Progenitor cell of endocrine pancreas (in vitro differentiated cells): ENCODE results near the gene GBA3. TPM values are rescaled to one million over a fixed set of nuclear protein-coding genes. Genes with fewer than 3 reads are reported as not detected.

Experiments
- DNase-seq: peaks from one replicate; pipeline ENCODE4 v3.0.0; 2021; ENCODE audit warnings: low spot score; ENCODE audit not compliant: unreplicated experiment
- H3K27ac Mint-ChIP-seq: 2 replicates; pipeline ENCODE4 v1.8.0; 2021; ENCODE audit warnings: mild to moderate bottlenecking, moderate library complexity, mixed read lengths
- H3K27me3 Mint-ChIP-seq: 2 replicates; pipeline ENCODE4 v1.8.0; 2021; ENCODE audit warnings: mixed read lengths
- H3K36me3 Mint-ChIP-seq: 2 replicates; pipeline ENCODE4 v1.8.0; 2022; ENCODE audit warnings: mixed read lengths; ENCODE audit not compliant: insufficient read depth
- H3K4me1 Mint-ChIP-seq: 2 replicates; pipeline ENCODE4 v1.8.0; 2021; ENCODE audit warnings: low read depth, mixed read lengths
- H3K4me3 Mint-ChIP-seq: 2 replicates; pipeline ENCODE4 v1.8.0; 2021; ENCODE audit warnings: low read depth, mild to moderate bottlenecking, moderate library complexity, mixed read lengths
- H3K9me3 Mint-ChIP-seq: 2 replicates; pipeline ENCODE4 v1.8.0; 2021; ENCODE audit warnings: low read depth, mixed read lengths
- total RNA-seq: library from RNA; stranded (reverse); gene quantifications from 2 replicates; pipeline ENCODE4 v1.2.1, GENCODE V29; 2021
- TF ChIP-seq, protein P1 (sequence below): fragments of 200-600 bp; sonication (generic); IDR thresholded peaks from one replicate; pipeline ENCODE4 v1.5.0; 2021; ENCODE audit warnings: antibody characterized with exemption, mild to moderate bottlenecking; ENCODE audit not compliant: unreplicated experiment

Gene GBA3
- total RNA-seq, 1 donor from 2014 or later = 0.29 TPM

DNA sequence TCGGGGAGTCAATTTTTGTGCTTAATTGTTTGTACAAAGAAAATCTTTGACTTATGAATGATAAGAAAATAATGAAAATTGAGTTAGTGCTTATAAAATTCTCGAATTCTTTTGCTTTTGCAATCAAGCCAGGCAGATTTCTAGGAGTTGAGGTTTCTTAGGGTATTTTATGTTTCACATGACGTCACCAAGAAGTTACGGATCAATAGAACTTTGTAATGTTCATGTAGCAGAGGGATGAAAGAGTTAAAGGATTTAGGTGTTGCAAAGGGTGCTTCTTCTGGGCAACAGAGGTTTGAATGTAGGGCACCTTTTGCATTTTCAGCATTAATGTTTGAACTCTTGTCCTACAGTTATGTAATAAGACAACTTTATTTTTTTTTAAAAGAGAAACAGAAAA, 19.4 kb downstream of the GBA3 start:
- H3K27me3 Mint-ChIP-seq = no peaks in the 10 kb centered on the region
- no peak for DNase-seq
- no peak overlapping the region for H3K27ac Mint-ChIP-seq
- no peaks in the 10 kb centered on the region for H3K9me3 Mint-ChIP-seq
- no peak overlapping the region for H3K4me3 Mint-ChIP-seq
- peaks cover 2% of the 10 kb centered on the region for H3K4me1 Mint-ChIP-seq
- no peaks in the 10 kb centered on the region for H3K36me3 Mint-ChIP-seq
- TF ChIP-seq, protein P1, sequence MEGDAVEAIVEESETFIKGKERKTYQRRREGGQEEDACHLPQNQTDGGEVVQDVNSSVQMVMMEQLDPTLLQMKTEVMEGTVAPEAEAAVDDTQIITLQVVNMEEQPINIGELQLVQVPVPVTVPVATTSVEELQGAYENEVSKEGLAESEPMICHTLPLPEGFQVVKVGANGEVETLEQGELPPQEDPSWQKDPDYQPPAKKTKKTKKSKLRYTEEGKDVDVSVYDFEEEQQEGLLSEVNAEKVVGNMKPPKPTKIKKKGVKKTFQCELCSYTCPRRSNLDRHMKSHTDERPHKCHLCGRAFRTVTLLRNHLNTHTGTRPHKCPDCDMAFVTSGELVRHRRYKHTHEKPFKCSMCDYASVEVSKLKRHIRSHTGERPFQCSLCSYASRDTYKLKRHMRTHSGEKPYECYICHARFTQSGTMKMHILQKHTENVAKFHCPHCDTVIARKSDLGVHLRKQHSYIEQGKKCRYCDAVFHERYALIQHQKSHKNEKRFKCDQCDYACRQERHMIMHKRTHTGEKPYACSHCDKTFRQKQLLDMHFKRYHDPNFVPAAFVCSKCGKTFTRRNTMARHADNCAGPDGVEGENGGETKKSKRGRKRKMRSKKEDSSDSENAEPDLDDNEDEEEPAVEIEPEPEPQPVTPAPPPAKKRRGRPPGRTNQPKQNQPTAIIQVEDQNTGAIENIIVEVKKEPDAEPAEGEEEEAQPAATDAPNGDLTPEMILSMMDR = no peak

DNA sequence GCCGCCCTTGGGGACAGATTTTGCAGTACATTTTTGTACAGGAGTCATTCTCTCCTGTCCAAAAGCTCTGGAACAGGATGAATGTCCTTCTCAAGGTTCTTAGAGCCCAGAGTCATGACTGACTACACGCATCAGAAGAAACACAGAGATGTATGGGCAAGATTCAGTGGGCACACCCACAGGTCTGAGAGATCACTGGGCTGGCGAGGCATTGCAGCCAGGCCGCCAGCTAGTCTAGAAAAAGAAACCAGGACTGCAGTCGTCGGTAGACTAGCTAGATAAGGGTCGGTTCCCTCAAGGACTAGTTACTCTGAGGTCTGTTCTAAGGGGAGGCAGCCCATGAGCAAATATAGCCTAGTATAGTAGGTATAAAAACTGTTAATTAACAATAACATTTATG, 19.8 kb downstream of the GBA3 start:
- no peak overlapping the region for H3K27ac Mint-ChIP-seq
- H3K4me3 Mint-ChIP-seq = no peak overlapping the region
- no peak for DNase-seq
- H3K4me1 Mint-ChIP-seq = peaks cover 2% of the 10 kb centered on the region
- no peaks in the 10 kb centered on the region for H3K9me3 Mint-ChIP-seq
- H3K36me3 Mint-ChIP-seq = no peaks in the 10 kb centered on the region
- TF ChIP-seq, protein P1 = no peak
- H3K27me3 Mint-ChIP-seq = no peaks in the 10 kb centered on the region

DNA sequence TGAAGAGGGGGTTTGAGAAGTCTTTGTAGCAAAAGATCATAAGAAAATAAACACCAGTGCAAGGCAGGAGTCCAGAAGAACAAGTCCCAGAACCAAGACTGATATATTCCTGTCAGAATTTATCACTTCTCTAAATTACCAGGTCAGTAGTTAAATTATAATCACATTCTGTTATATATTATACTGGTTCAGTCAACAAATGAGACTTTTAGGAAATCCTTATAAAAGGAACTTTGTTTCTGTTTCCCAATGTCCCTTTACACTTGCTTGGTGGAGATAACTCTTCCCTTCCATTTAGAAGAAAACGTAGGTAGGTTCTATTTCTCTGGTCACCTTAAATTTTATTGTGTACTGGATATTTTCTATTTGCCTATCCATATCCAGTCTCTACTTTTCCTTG, 21.1 kb downstream of the GBA3 start:
- H3K27me3 Mint-ChIP-seq = no peaks in the 10 kb centered on the region

DNA sequence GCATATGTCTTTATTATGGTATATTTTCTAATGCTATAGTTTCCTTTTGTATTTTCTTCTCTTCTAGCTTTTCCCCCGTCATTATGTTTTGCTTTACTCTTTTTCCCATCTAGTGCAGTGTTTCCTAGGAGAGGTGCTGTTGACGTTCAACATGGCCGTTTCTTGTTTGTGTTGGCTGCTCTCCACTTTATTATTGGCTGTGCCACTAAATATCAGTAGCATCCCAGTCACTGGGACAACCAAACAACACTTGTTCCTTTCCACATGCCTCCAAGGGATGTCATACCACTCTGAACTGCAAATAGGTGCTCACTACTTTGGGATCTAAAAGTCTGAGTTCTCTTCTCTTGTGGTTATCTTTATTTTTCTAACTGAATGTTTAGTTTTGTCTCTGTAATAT, 26.5 kb downstream of the GBA3 start:
- H3K4me1 Mint-ChIP-seq = peaks cover 2% of the 10 kb centered on the region
- H3K9me3 Mint-ChIP-seq = peaks cover 3% of the 10 kb centered on the region
- DNase-seq = no peak
- H3K27ac Mint-ChIP-seq = no peak overlapping the region
- H3K36me3 Mint-ChIP-seq = no peaks in the 10 kb centered on the region
- H3K4me3 Mint-ChIP-seq = no peak overlapping the region
- TF ChIP-seq, protein P1 = no peak
- no peaks in the 10 kb centered on the region for H3K27me3 Mint-ChIP-seq

More for the DNA sequence above, 21.1 kb downstream of the GBA3 start:
- H3K9me3 Mint-ChIP-seq = no peaks in the 10 kb centered on the region
- DNase-seq = no peak
- H3K36me3 Mint-ChIP-seq = no peaks in the 10 kb centered on the region
- no peak overlapping the region for H3K27ac Mint-ChIP-seq
- TF ChIP-seq, protein P1 = no peak
- H3K4me1 Mint-ChIP-seq = peaks cover 2% of the 10 kb centered on the region
- H3K4me3 Mint-ChIP-seq = no peak overlapping the region

DNA sequence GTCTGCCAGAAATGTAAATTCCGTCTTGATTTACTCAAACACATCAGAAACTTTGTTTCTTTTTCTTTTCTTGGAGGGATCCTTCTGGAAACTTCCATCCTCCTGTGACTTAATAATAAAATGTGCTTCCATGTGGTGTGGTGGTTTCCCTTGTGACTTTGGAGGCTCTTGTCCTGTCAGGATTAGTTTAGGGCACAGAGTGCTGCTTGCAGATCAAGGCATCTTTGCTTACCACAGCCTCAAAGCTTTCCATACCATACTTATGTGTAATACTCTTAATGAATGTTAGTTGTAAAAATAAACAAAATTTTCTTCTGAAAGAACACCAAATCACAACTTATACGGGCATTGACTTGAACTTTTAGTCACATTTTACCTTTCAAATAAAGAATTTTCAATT, 27.4 kb downstream of the GBA3 start:
- Mint-ChIP-seq H3K4me3 (no peak overlapping the region), H3K4me1 (peaks cover 2% of the 10 kb centered on the region), H3K9me3 (peaks cover 3% of the 10 kb centered on the region), H3K36me3 (no peaks in the 10 kb centered on the region), H3K27ac (no peak overlapping the region), H3K27me3 (no peaks in the 10 kb centered on the region)
- no peak for DNase-seq
- TF ChIP-seq, protein P1 = no peak

DNA sequence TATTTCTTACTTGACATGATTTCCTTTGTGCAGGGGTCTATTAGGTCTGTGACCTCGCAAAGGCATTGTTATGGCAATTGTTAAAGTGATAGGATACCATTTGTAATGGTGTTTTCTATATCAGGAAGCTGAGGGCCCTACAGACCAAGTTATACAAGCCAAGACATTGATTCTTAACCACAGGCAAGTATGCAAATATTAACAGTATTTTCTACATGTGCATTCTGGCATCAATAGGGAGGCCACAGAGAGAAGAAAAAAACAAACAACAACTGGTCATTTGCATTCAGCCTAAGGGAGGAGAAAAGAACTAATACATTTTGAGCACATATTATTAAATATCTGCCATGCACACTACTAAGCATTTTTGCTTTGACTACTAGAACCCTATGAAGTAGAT, 28.5 kb downstream of the GBA3 start:
- TF ChIP-seq, protein P1 = no peak
- Mint-ChIP-seq H3K4me1 (peaks cover 2% of the 10 kb centered on the region), H3K27ac (no peak overlapping the region), H3K4me3 (no peak overlapping the region), H3K27me3 (no peaks in the 10 kb centered on the region), H3K36me3 (no peaks in the 10 kb centered on the region), H3K9me3 (peaks cover 3% of the 10 kb centered on the region)
- no peak for DNase-seq
